MM.1S (cell line): ENCODE data around the gene ZNF22.
A peak's percentile ranks its signal among the peaks of the same experiment; 100 is the strongest.

Experiments
- DNase-seq: peaks from one replicate; pipeline ENCODE4 v3.0.0-alpha.2; 2015
- H2AFZ ChIP-seq: fragments of 300-600 bp; sonication (generic); 2 replicates; pipeline ENCODE4 v1.6.0; 2016; ENCODE audit warnings: antibody characterized with exemption, low read length
- H3F3A ChIP-seq: fragments of 300-600 bp; sonication (generic); 2 replicates; pipeline ENCODE4 v1.6.1; 2016; ENCODE audit warnings: mild to moderate bottlenecking, antibody characterized with exemption, low read length, moderate library complexity, mixed read lengths; ENCODE audit not compliant: insufficient read depth
- H3K27ac ChIP-seq: fragments of 300-600 bp; sonication (generic); 2 replicates; pipeline ENCODE4 v1.5.1; 2016; ENCODE audit warnings: mild to moderate bottlenecking, low read length
- H3K27me3 ChIP-seq: fragments of 300-600 bp; sonication (generic); replicated peaks from 2 replicates; pipeline ENCODE4 v1.6.0; 2016; ENCODE audit warnings: low read length; ENCODE audit not compliant: insufficient read depth
- H3K36me3 ChIP-seq: fragments of 300-600 bp; sonication (generic); replicated peaks from 2 replicates; pipeline ENCODE4 v1.6.1; 2016; ENCODE audit warnings: mild to moderate bottlenecking, low read length, mixed read lengths; ENCODE audit not compliant: insufficient read depth
- H3K4me1 ChIP-seq: fragments of 300-600 bp; sonication (generic); 2 replicates; pipeline ENCODE4 v1.6.1; 2016; ENCODE audit warnings: low read length, mixed read lengths
- H3K4me2 ChIP-seq: fragments of 300-600 bp; sonication (generic); 2 replicates; pipeline ENCODE4 v1.6.0; 2016; ENCODE audit warnings: low read depth, low read length
- H3K4me3 ChIP-seq: fragments of 300-600 bp; sonication (generic); 2 replicates; pipeline ENCODE4 v1.5.1; 2016; ENCODE audit warnings: low read length, mixed read lengths
- H3K79me2 ChIP-seq: fragments of 300-600 bp; sonication (generic); 2 replicates; pipeline ENCODE4 v1.6.1; 2016; ENCODE audit warnings: mixed run types, low read length, mixed read lengths
- H3K9ac ChIP-seq: fragments of 300-600 bp; sonication (generic); 2 replicates; pipeline ENCODE4 v1.6.1; 2016; ENCODE audit warnings: low read length, mixed read lengths
- H3K9me2 ChIP-seq: fragments of 300-600 bp; sonication (generic); replicated peaks from 2 replicates; pipeline ENCODE4 v1.6.1; 2016; ENCODE audit warnings: mild to moderate bottlenecking, low read length, mixed read lengths; ENCODE audit not compliant: insufficient read depth
- H3K9me3 ChIP-seq: fragments of 300-600 bp; sonication (generic); replicated peaks from 2 replicates; pipeline ENCODE4 v1.6.1; 2016; ENCODE audit warnings: mild to moderate bottlenecking, low read length, mixed read lengths; ENCODE audit not compliant: insufficient read depth
- H4K20me1 ChIP-seq: fragments of 300-600 bp; sonication (generic); 2 replicates; pipeline ENCODE4 v1.6.1; 2016; ENCODE audit warnings: mild to moderate bottlenecking, low read length, moderate library complexity, mixed read lengths; ENCODE audit not compliant: insufficient read depth
- EZH2 ChIP-seq: fragments of 300-600 bp; sonication (generic); optimal IDR thresholded peaks from 2 replicates; pipeline ENCODE3; 2017; ENCODE audit warnings: low read depth, mild to moderate bottlenecking, antibody characterized with exemption, low read length, mixed read lengths
- EZH2phosphoT487 ChIP-seq: fragments of 300-600 bp; sonication (generic); IDR thresholded peaks from 2 replicates; pipeline ENCODE4 v1.6.1; 2018; ENCODE audit warnings: antibody characterized with exemption, low read length
- TF ChIP-seq, protein P1 (sequence below): fragments of 300-600 bp; sonication (generic); IDR thresholded peaks from 2 replicates; pipeline ENCODE4 v1.5.1; 2016; ENCODE audit warnings: antibody characterized with exemption, low read length, mixed read lengths

ZNF22 gene

DNA sequence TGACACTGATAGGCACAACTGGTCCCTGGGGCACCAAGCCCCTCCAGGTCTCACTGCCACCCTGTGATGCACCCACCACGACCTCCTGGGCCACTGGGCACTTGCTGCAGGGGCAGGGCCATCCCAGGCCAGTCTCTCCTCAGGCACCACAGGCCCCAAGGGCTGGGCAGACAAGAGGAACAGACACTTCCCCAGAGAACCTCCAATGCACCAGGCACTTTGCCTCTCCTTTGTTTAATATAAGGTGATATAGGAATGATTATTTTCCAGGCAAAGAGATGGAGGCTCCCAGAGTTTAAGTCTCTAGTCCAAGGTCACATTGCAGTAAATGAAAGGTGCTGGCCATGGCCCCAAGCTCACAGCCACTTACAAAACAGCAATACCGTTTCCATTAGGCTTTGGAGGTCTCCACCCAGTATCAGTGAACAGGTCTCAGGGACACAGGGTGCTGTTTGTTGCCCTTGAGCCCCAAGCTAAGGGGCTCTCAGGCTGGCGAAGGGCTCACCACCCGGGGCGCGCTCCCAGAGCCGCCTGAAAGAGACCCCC, 26.6 kb upstream of the ZNF22 start:
- no peaks in the 10 kb centered on the region for H3K9me3 ChIP-seq
- peaks cover 13% of the 10 kb centered on the region for H3K36me3 ChIP-seq
- no peak for DNase-seq
- H3K9me2 ChIP-seq: no peaks in the 10 kb centered on the region
- H3K4me1 ChIP-seq: peaks cover 62% of the 10 kb centered on the region
- no peak overlapping the region for H3K4me3 ChIP-seq
- H3K79me2 ChIP-seq: peaks cover 62% of the 10 kb centered on the region
- H3K27me3 ChIP-seq: no peaks in the 10 kb centered on the region
- H2AFZ ChIP-seq: 0 out of 2 replicates have a peak overlapping the region, but pooled peaks have one; percentile 32
- no peak for TF ChIP-seq EZH2
- no peak for TF ChIP-seq EZH2phosphoT487
- TF ChIP-seq, protein P1, sequence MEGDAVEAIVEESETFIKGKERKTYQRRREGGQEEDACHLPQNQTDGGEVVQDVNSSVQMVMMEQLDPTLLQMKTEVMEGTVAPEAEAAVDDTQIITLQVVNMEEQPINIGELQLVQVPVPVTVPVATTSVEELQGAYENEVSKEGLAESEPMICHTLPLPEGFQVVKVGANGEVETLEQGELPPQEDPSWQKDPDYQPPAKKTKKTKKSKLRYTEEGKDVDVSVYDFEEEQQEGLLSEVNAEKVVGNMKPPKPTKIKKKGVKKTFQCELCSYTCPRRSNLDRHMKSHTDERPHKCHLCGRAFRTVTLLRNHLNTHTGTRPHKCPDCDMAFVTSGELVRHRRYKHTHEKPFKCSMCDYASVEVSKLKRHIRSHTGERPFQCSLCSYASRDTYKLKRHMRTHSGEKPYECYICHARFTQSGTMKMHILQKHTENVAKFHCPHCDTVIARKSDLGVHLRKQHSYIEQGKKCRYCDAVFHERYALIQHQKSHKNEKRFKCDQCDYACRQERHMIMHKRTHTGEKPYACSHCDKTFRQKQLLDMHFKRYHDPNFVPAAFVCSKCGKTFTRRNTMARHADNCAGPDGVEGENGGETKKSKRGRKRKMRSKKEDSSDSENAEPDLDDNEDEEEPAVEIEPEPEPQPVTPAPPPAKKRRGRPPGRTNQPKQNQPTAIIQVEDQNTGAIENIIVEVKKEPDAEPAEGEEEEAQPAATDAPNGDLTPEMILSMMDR: no peak
- H3K27ac ChIP-seq: peak overlapping the region; percentile 38; the same call in 1 of the 2 replicates
- H3K4me2 ChIP-seq: peak overlapping the region; percentile 51; the same call in 1 of the 2 replicates
- peak overlapping the region; percentile 0; the same call in 1 of the 2 replicates for H3K9ac ChIP-seq
- no peaks in the 10 kb centered on the region for H4K20me1 ChIP-seq
- peaks cover 32% of the 10 kb centered on the region for H3F3A ChIP-seq

DNA sequence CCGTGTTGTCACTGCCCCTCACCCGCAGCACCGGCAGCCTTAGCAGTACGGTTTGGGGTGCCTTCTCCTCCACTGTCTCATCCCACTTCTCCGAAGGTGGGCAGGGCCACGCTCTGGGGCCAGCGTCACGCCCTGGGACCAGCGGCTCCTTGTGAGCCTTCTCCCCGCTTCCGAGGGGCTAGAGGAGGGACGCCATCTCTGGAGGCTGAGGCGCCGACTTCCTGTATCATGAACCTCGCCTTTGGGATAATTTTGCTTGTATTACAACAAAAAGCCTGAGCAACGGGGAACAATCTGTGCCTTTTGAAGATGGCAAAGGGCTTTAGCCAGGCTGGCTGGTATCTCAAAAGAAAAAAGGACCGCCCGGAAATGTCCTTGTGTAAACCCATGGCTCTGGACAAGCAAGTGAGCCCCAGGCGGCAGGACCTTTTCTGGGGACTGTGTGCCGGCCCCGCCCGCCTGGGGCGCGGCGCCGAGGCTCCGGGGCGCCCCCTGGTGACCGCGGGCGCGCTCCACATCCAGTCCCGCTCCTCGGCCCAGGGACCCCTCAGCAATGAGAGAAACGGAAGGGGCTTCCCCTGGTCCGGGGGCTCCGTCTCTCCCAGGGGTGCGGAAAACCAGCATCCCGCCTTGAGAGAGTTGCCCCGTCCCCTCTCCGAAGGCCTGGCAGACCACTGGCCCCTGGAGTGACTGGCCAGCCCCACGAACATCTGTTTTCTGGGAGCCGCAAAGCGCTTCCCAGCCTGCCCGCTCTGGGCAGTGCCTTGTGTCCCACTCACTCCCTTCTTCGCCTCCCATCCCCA, 25.9 kb upstream of the ZNF22 start:
- Histone ChIP-seq H3K27me3 (no peaks in the 10 kb centered on the region), H4K20me1 (no peaks in the 10 kb centered on the region), H3K4me3 (no peak overlapping the region), H2AFZ (0 out of 2 replicates have a peak overlapping the region, but pooled peaks have one; percentile 32), H3F3A (peaks cover 32% of the 10 kb centered on the region), H3K9me3 (no peaks in the 10 kb centered on the region), H3K36me3 (peaks cover 9% of the 10 kb centered on the region; the same call in 1 of the 2 replicates), H3K4me2 (peak overlapping the region; percentile 51), H3K79me2 (peaks cover 62% of the 10 kb centered on the region), H3K9me2 (no peaks in the 10 kb centered on the region), H3K9ac (no peak overlapping the region), H3K27ac (peak overlapping the region; percentile 38; the same call in 1 of the 2 replicates), H3K4me1 (peaks cover 67% of the 10 kb centered on the region)
- TF ChIP-seq EZH2 (no peak), EZH2phosphoT487 (no peak)
- TF ChIP-seq, protein P1: peak; percentile 92
- DNase-seq: peak; percentile 45

DNA sequence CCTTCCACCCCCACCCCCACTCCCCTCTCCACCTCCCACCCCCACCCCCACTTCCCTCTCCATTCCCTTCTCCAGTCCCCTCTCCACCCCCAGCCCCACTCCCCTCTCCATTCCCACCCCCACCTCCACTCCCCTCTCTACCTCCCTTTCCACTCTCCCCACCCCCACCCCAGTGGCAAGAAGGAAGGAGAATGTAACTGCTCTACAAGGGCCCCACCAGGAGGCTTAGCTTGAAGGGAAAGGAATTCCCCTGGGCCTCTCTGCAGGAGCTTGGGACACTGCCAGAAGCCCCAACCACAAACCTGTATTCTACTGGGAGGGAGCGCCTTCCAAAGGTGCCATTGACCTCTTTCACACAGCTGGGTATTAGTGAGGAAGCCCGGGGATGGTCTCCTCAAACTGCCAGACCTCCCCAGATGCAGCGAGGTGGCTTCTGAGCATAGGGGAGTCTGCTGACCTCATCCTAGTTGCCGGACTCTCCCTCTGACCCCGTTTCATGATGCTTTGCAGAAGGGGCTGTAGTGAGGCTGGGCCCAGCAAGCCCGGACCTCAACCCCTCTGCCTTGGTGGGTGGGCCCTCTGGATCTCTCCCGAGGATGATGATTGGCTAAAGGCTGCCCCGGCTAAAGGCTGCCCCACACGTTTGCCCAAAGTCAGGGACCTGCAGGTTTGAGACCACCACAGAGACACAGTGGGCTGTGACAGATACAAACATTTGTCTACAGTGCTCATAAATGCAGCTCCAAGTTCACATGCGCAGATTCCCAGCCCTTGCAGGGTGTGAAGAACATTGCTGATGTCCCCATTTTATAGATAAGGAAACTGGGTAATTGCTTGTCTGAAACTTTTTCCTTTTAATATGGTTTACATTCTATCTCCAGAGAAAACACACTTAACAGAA, 25.0 kb upstream of the ZNF22 start:
- Histone ChIP-seq H3K4me2 (no peak overlapping the region), H3K27me3 (no peaks in the 10 kb centered on the region), H3K79me2 (peaks cover 63% of the 10 kb centered on the region), H3K9ac (no peak overlapping the region), H3K4me1 (peaks cover 73% of the 10 kb centered on the region), H2AFZ (no peak overlapping the region), H3K4me3 (no peak overlapping the region), H3K27ac (no peak overlapping the region; the same call in 1 of the 2 replicates), H3K9me3 (no peaks in the 10 kb centered on the region), H3F3A (peaks cover 32% of the 10 kb centered on the region), H3K36me3 (peaks cover 9% of the 10 kb centered on the region; the same call in 1 of the 2 replicates), H3K9me2 (no peaks in the 10 kb centered on the region), H4K20me1 (no peaks in the 10 kb centered on the region)
- TF ChIP-seq, protein P1: no peak
- TF ChIP-seq EZH2 (no peak), EZH2phosphoT487 (no peak)
- no peak for DNase-seq
